ENCODE measurements around the gene NHSL1. TPM values are rescaled to one million over a fixed set of nuclear protein-coding genes. Genes with fewer than 3 reads are reported as not detected.

Gene NHSL1
- total and polyA plus RNA-seq, 2 of the 8 experiments (the other 6 are each of a cell fraction or from before 2014, with no cell fraction given) = 7.2 to 32.4 TPM

GRCh38 chr6:138439546-138439945 lies 59.7 kb downstream of the NHSL1 start:
- H4K20me1 ChIP-seq (replicated peaks in 1 of 2; ENCODE audit: control insufficient read depth in 1 of 2, insufficient read depth in 2 of 2, low read length in 2 of 2) = peaks cover 0 to 1% of the 10 kb centered on the region in 2 experiments
- no peak overlapping the region for H2BK5ac ChIP-seq (ENCODE audit: low read depth, low read length)
- H2AFZ ChIP-seq (ENCODE audit: low read length) = no peak overlapping the region
- 89% methylated on average over 7 of the region's 7 CpGs; no CpG with 5 or more reads in 1 of the 2 experiments for WGBS, 2 experiments (ENCODE audit: extremely low coverage in 1 of 2, insufficient coverage in 1 of 2, insufficient read length in 1 of 2, insufficient replicate concordance in 2 of 2, low coverage in 1 of 2, low lambda C conversion rate in 2 of 2, missing lambda C conversion rate in 1 of 2)
- no peak overlapping the region for H3K14ac ChIP-seq (ENCODE audit: insufficient read length)
- no peak overlapping the region for H2BK120ac ChIP-seq (replicated peaks; ENCODE audit: low read depth, low read length)
- ChIA-PET CTCF (ENCODE audit: partially characterized antibody) (interaction anchor here (0.6 to 3.9 kb wide), 6 partner anchors 8 to 324 kb away, joined by 3 to 31 read pairs (median 6); no protein-coding TSS in a partner anchor), POLR2A (ENCODE audit: partially characterized antibody) (no interaction called here)
- no peak overlapping the region for H3K18ac ChIP-seq (ENCODE audit: extremely low read depth, low read length)
- H3K4me1 ChIP-seq (replicated peaks in 1 of 4; ENCODE audit: control insufficient read depth in 3 of 4, insufficient read depth in 4 of 4, low read length in 3 of 4) = no peaks in the 10 kb centered on the region
- no peaks in the 10 kb centered on the region for H3K27me3 ChIP-seq (replicated peaks in 1 of 4; ENCODE audit: control insufficient read depth in 3 of 4, extremely low read depth in 1 of 4, insufficient read depth in 3 of 4, low read length in 3 of 4)
- FAIRE-seq (no peak), DNase-seq (ENCODE audit: low read depth in 1 of 2, low spot score in 2 of 2) (no peak)
- TF ChIP-seq TAF7 (optimal IDR thresholded peaks at IDR 0.05; ENCODE audit: borderline replicate concordance, low read depth, low read length) (no peak), TCF12 (IDR thresholded peaks at IDR 0.05; ENCODE audit: low read depth, low read length) (no peak), NANOG (IDR thresholded peaks at IDR 0.05; ENCODE audit: insufficient read depth, low read depth, low read length, poor library complexity, severe bottlenecking) (no peak), POLR2AphosphoS5 (IDR thresholded peaks at IDR 0.05; ENCODE audit: low read depth, low read length) (no peak), CTCF (IDR thresholded peaks at IDR 0.05; ENCODE audit: control extremely low read depth in 1 of 3, insufficient read depth in 1 of 3, low read depth in 1 of 3, low read length in 3 of 3) (no peak), TEAD4 (IDR thresholded peaks at IDR 0.05; ENCODE audit: low read depth, low read length) (no peak), E2F6 (IDR thresholded peaks at IDR 0.05) (no peak), CBX5 (IDR thresholded peaks at IDR 0.05; ENCODE audit: low read depth, low read length) (no peak), KDM4A (IDR thresholded peaks at IDR 0.05; ENCODE audit: low read depth, low read length, severe bottlenecking) (no peak), BCL11A (IDR thresholded peaks at IDR 0.05; ENCODE audit: low read depth in 2 of 2, low read length in 2 of 2) (no peak), HDAC6 (IDR thresholded peaks at IDR 0.05; ENCODE audit: low read depth, low read length) (no peak)
- H2BK12ac ChIP-seq (ENCODE audit: low read depth, low read length) = no peak overlapping the region
- no peaks in the 10 kb centered on the region for H3K23me2 ChIP-seq (ENCODE audit: low read depth, low read length)
- no peak overlapping the region for H4K5ac ChIP-seq (ENCODE audit: insufficient read length, low read depth, low read length)
- no peak overlapping the region for H3K56ac ChIP-seq (replicated peaks; ENCODE audit: insufficient read length, low read depth, low read length)
- no peak overlapping the region for H4K8ac ChIP-seq (ENCODE audit: extremely low read depth, insufficient read depth, low read length)
- H3K27ac ChIP-seq (ENCODE audit: low read depth, low read length) = no peak overlapping the region
- H4K91ac ChIP-seq (replicated peaks; ENCODE audit: insufficient read length, low read length) = no peak overlapping the region
- no peak overlapping the region for H3K23ac ChIP-seq (ENCODE audit: insufficient read length)
- no peak overlapping the region for H3K4me3 ChIP-seq (ENCODE audit: extremely low read depth in 1 of 4, insufficient read depth in 2 of 4, low read depth in 3 of 4, low read length in 4 of 4)
- H3K79me2 ChIP-seq (ENCODE audit: control insufficient read depth in 1 of 2, insufficient read depth in 2 of 2, low read length in 2 of 2) = no peaks in the 10 kb centered on the region
- H3K4me2 ChIP-seq (ENCODE audit: insufficient read depth in 1 of 2, low read depth in 2 of 2, low read length in 2 of 2) = no peak overlapping the region
- no peaks in the 10 kb centered on the region for H3K9me3 ChIP-seq (ENCODE audit: insufficient read depth in 2 of 2, low read depth in 1 of 2, low read length in 1 of 2)
- no peak overlapping the region for H3K9ac ChIP-seq (replicated peaks in 1 of 4; ENCODE audit: extremely low read depth in 1 of 4, low read depth in 3 of 4, low read length in 3 of 4)
- H3K79me1 ChIP-seq (ENCODE audit: low read depth, low read length) = no peaks in the 10 kb centered on the region
- no peak overlapping the region for H3K4ac ChIP-seq (replicated peaks; ENCODE audit: insufficient read length, low read depth, low read length)
- H3K36me3 ChIP-seq (ENCODE audit: control insufficient read depth in 2 of 4, insufficient read depth in 4 of 4, low read length in 3 of 4) = peaks cover 0 to 15% (median 2%) of the 10 kb centered on the region in 4 experiments; a peak in 5 of 8 replicates
- H2BK20ac ChIP-seq (ENCODE audit: low read length) = no peak overlapping the region
- no peak overlapping the region for H2BK15ac ChIP-seq (ENCODE audit: low read length)
- H2AK5ac ChIP-seq (ENCODE audit: low read depth, low read length) = no peak overlapping the region
